NCI-H526 (cell line): ENCODE measurements around the gene MTCL1.

Experiments used
- DNase-seq, 2 experiments: peaks; one replicate each; lab custom pipeline; 2025; lab: John Stamatoyannopoulos, UW

Gene MTCL1

GRCh38 chr18:8812631-8813030 is 107.3 kb downstream of the MTCL1 start:
- no peak for DNase-seq

GRCh38 chr18:8813611-8814010 is 108.3 kb downstream of the MTCL1 start:
- DNase-seq = no peak

DNA sequence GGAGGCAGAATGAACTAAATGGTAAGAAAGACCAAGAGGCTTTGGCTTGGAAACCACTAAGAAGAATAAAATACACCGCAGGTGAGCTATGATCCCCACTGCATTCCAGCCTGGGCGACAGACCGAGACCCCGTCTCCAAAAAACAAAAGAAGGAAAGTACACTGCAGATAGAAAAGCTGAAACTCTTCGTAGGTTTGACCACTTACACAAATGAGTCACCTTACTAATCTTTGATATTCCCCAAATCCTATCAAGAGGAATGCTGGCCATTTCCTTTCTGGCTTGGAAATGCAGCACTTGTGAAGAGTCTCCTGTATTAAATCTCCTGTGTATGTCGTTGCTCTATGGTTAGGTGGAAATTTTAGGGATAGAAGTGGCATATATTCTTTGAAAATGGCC is 108.8 kb downstream of the MTCL1 start:
- DNase-seq = no peak

DNA sequence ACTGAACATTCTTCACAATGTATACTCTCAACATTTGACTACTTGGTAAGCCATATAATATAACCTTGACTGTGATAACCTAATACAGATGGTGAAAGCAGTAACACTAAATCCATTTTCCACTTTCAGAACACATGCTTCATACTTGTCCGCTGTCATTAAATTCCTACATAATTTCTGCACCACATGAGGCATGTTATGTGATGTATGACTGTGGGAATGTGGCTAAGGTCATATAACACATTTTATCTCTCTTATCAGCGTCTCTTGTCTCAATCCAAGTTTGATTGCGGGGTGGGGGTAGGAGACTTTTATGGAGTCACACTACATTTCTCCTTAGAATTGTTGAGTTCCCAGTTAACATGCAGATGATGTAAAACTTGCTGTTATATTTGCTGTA is 110.9 kb downstream of the MTCL1 start:
- no peak for DNase-seq

DNA sequence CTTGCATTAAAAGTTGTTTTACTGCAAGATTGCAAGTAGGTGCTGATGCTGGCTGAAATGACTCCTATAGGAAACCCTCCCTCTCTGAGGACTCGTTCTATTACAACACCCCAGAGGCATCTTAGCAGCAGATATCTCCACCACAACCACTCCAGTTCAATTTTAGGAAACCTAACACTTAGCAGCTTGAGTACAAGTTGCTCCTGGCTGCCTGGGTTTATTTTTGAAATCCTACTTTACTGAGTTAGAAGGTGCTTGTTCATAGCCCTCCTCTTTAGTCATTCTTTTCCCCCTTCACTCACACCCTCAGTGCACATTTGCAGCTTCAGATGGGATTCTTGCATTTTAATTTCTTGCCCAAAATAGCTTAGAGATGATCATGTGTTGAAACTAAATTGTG is 111.5 kb downstream of the MTCL1 start:
- no peak for DNase-seq

- no peak for DNase-seq
Observed at GRCh38 chr18:8818982-8819381, 113.6 kb downstream of the MTCL1 start.

GRCh38 chr18:8820396-8821082 is 115.2 kb downstream of the MTCL1 start:
- DNase-seq = no peak

GRCh38 chr18:8821083-8821465 is 115.7 kb downstream of the MTCL1 start:
- no peak for DNase-seq

DNA sequence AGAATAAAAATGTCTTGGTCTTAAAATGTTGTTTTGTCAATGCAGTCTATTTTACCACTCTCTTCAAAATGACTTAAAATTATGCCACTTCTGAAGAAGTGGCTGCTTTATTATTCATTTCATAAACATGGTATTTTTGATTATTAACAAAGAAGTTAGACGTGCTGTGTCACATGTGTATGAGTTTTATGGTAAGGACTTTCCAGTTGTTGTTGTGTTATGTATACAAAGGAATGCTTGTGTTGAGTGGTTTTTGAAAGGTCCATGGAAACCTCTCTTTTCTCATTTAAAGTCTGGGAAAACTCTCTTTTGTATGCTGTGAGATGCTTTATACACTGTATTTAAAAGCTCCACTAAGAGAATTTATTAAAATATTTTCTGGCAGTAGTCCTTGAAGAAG is 116.2 kb downstream of the MTCL1 start:
- DNase-seq = no peak

- DNase-seq = no peak
Observed at GRCh38 chr18:8822643-8823042, 117.3 kb downstream of the MTCL1 start.

DNA sequence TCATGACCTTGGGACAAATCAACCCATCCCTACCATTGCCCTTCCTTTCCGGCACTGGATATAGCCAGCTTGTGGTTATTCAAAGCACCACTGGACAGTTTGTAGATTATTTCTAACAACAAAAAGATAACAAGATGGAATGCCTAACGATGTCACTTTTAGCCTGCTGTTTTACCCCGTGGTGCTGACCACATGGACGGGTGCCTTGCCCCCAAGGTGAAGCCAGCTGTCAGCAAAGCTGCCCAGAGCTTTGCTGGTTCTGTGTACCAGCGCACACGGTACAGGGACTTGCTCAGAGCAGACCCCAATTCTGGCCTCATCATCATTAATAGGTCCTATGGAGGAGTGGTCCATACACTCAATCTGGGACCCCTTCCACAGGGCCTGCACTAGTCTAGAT is 118.2 kb downstream of the MTCL1 start:
- no peak for DNase-seq

DNA sequence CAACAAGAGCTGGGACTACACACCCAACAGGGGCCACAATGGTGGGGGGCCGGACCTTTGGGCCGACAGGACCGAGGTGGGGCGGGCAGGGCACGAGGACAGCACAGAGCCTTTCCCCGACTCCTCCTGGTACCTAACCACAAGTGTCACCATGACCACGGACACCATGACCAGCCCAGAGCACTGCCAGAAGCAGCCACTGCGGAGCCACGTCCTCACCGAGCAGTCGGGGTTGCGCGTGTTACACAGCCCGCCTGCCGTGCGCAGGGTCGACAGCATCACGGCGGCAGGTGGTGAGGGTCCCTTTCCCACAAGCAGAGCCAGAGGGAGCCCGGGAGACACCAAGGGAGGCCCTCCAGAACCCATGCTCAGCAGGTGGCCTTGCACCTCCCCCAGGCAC is 119.5 kb downstream of the MTCL1 start:
- no peak for DNase-seq

GRCh38 chr18:8825273-8825672 is 119.9 kb downstream of the MTCL1 start:
- DNase-seq = no peak

DNA sequence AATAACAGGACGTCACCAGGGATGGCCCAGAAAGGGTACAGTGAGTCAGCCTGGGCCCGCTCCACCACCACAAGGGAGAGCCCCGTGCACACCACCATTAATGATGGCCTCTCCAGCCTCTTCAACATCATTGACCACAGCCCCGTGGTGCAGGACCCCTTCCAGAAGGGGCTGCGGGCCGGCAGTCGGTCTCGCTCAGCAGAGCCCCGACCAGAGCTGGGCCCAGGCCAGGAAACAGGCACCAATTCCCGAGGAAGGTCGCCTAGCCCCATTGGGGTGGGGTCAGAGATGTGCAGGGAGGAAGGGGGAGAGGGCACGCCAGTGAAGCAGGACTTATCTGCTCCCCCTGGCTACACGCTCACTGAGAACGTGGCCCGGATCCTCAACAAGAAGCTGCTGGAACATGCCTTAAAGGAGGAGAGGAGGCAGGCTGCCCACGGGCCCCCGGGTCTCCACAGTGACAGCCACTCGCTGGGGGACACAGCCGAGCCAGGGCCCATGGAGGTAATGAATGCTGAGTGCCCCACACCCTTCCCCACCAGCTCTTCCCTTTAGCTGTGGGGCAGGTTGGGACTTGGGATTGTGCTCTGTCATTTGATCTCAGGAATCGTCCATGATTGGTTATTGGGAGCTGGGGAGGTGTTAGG is 120.5 kb downstream of the MTCL1 start:
- no peak for DNase-seq

GRCh38 chr18:8826514-8826913 is 121.2 kb downstream of the MTCL1 start:
- DNase-seq = no peak

GRCh38 chr18:8826971-8827370 is 121.6 kb downstream of the MTCL1 start:
- no peak for DNase-seq

DNA sequence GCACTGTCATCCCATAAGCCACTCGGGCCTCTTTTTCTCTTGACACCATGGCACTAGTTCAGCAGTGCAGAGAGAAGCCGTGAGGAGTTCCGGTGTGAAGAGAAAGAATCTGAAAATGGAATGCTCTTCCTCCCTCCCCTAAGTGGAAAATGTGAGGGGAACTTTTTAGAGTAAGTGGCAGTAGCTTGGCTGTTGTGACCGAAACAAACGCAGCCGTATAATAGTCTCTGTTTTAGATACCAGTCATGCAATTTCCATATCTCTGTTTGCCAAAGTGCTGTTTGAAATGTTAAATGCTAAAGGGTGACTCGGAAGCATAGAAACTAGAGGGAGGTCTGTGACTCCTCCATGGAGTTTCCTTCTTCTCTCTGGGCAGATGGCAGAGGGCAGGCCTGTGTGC is 122.9 kb downstream of the MTCL1 start:
- peak in 1 of 2 experiments; percentile 36 for DNase-seq

DNA sequence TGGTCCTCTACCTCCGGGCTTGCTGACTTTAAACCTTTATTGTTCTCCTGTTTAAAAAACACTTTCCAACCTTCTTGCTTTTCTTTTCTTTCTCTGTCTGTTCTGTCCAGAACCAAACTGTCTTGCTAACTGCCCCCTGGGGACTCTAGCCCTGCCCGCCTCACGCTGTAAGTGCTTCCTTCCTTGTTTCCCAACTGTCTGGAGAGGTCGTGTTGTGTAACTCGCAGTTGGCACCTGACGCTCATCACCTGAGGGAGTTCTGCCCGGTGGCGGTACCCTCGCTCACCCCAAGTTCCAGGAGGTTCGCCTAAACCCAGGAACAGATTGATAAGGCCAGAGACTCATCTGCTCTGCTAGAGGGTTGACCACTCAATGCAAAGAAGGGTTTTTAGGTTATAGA is 123.4 kb downstream of the MTCL1 start:
- peak in 1 of 2 experiments; percentile 36 for DNase-seq

GRCh38 chr18:8830067-8831060 is 125.0 kb downstream of the MTCL1 start:
- DNase-seq = no peak

DNA sequence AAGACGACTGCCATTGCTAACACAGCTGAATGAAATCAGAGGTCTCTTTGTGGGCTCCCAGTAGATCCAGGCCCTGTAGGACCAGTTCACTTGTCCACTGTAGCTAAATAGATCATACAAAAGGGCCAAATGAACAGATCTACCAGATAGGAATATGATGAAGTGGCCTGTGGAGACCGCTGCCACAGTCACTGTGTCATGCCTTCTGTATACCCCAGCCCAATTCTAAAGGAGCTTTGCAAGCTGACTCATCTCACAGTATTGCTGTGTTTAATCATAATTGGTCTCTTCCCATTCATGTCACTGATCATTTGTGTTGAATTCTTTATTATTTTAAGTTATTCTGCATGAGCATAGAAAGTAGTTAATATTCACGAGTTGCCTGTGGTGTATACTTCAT is 125.8 kb downstream of the MTCL1 start:
- DNase-seq = no peak

DNA sequence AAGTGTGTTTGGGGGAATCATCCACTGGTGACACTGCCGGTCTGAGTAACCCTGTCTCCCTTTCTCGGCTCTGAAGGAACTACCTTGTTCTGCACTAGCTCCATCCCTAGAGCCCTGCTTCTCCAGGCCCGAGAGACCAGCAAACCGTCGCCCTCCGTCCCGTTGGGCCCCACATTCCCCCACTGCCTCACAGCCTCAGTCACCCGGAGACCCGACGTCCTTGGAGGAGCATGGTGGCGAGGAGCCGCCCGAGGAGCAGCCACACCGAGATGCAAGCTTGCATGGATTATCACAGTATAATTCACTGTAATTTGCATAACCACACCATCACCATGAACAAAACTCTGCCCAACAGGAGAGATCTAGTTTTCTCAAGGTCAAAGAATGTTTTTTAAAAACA is 126.2 kb downstream of the MTCL1 start:
- peak; percentile 31 to 63 for DNase-seq

DNA sequence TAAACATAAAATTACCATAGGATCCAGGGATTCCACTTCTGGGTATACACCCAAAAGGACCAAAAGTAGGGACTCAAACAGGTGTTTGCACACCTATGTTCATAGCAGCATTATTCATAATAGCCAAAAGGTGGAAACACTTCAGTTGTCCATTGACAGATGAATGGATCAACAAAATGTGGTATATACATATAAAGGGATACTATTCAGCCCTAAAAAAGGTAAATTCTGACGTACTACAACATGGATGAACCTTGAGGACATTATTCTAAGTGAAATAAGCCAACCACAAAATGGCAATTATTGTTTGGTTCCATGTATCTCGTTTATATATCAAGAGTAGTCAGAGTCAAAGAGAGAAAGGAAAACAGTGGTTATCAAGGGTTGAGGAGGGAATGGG is 128.1 kb downstream of the MTCL1 start:
- DNase-seq = no peak

GRCh38 chr18:8834881-8835280 is 129.5 kb downstream of the MTCL1 start:
- DNase-seq = no peak
